K562 (cell line): ENCODE measurements around the gene SULT6B1. TPM values are rescaled to one million over a fixed set of nuclear protein-coding genes. Genes with fewer than 3 reads are reported as not detected.

ENCODE experiments used
- ARHGAP35 ChIP-seq: fragments of 450-650 bp; IDR thresholded peaks from 2 replicates; pipeline ENCODE4 v1.6.1; 2018; ENCODE audit not compliant: partially characterized antibody
- BACH1 ChIP-seq: fragments of 200-800 bp; sonication (Bioruptor generic); IDR thresholded peaks from 2 replicates; pipeline ENCODE4 v1.6.1; 2016; ENCODE audit warnings: missing genetic modification characterization, missing compliant biosample characterization
- BMI1 ChIP-seq: fragments of 150-350 bp; IDR thresholded peaks from 2 replicates; pipeline ENCODE4 v1.6.1; 2014; ENCODE audit warnings: low read length
- BRCA1 ChIP-seq, 2 experiments: fragments of 450-650 bp in 1 of 2; sonication (generic) in 1 of 2; formaldehyde crosslinking in 1 of 2; IDR thresholded peaks; 2 replicates each; pipeline versions ENCODE4 v1.5.0 to v1.6.1; 2017 to 2020; ENCODE audit warnings: mild to moderate bottlenecking in 1 of 2, missing genetic modification reagents in 1 of 2
- CBX1 ChIP-seq: sonication (generic); IDR thresholded peaks from 2 replicates; pipeline ENCODE4 v1.6.1; 2016; ENCODE audit warnings: antibody characterized with exemption, low read depth, mild to moderate bottlenecking
- CREBBP ChIP-seq: IDR thresholded peaks from one replicate; pipeline ENCODE4 v1.6.1; 2012; ENCODE audit warnings: low read depth, mild to moderate bottlenecking, control low read depth, inconsistent platforms, low read length
- DIDO1 ChIP-seq: fragments of 450-650 bp; IDR thresholded peaks from 2 replicates; pipeline ENCODE4 v1.6.1; 2016; ENCODE audit warnings: low read depth, missing biosample characterization, missing genetic modification characterization
- DPF2 ChIP-seq: fragments of 450-650 bp; IDR thresholded peaks from 2 replicates; pipeline ENCODE4 v1.6.1; 2016
- ESRRB ChIP-seq: fragments of 250-450 bp; sonication (Bioruptor Pico); IDR thresholded peaks from 2 replicates; pipeline ENCODE4 v1.5.0; 2020; ENCODE audit warnings: mild to moderate bottlenecking, moderate library complexity, borderline replicate concordance
- GTF2A2 ChIP-seq: IDR thresholded peaks from 2 replicates; pipeline ENCODE4 v1.6.1; 2016; ENCODE audit warnings: mild to moderate bottlenecking, missing genetic modification characterization, missing compliant biosample characterization
- HINFP ChIP-seq: fragments of 450-650 bp; conservative IDR thresholded peaks from 2 replicates; pipeline ENCODE4 v1.6.1; 2016; ENCODE audit warnings: missing genetic modification characterization, low read depth, mild to moderate bottlenecking, control low read depth, missing compliant biosample characterization
- PCBP2 ChIP-seq: fragments of 200-400 bp; formaldehyde crosslinking; IDR thresholded peaks from 2 replicates; pipeline ENCODE4 v1.6.1; 2018; ENCODE audit warnings: low read length, low read depth, mild to moderate bottlenecking, moderate library complexity; ENCODE audit not compliant: poor library complexity, severe bottlenecking
- PYGO2 ChIP-seq: fragments of 450-650 bp; IDR thresholded peaks from 2 replicates; pipeline ENCODE4 v1.6.1; 2016; ENCODE audit warnings: mild to moderate bottlenecking, missing genetic modification characterization, moderate library complexity, missing compliant biosample characterization
- RAD21 ChIP-seq, 2 experiments: fragments of 250-450 bp in 1 of 2; fragments of 450-650 bp in 1 of 2; sonication (Bioruptor Pico) in 1 of 2; formaldehyde crosslinking in 1 of 2; IDR thresholded peaks in 1 of 2; conservative IDR thresholded peaks in 1 of 2; 2 replicates each; pipeline versions ENCODE4 v1.4.0 to v1.8.0; 2020 to 2022; ENCODE audit warnings: mild to moderate bottlenecking in 2 of 2, moderate library complexity in 1 of 2
- SP2 ChIP-seq: IDR thresholded peaks from 2 replicates; pipeline ENCODE4 v1.6.1; 2011; ENCODE audit warnings: mild to moderate bottlenecking, low read depth, low read length, moderate library complexity; ENCODE audit not compliant: poor library complexity, severe bottlenecking; ENCODE audit errors: extremely low read depth
- TEAD1 ChIP-seq, 2 experiments: fragments of 450-650 bp in 1 of 2; sonication (generic) in 1 of 2; formaldehyde crosslinking; IDR thresholded peaks; 2 replicates each; pipeline versions ENCODE4 v1.4.0 to v1.8.0; 2020 to 2022; ENCODE audit warnings: mild to moderate bottlenecking in 2 of 2, missing genetic modification reagents in 1 of 2
- UBTF ChIP-seq, 2 experiments: IDR thresholded peaks; 2 replicates each; pipeline ENCODE4 v1.6.1; 2012; ENCODE audit warnings: improper control_type of control experiment in 2 of 2, low read depth in 2 of 2, low read length in 2 of 2, borderline replicate concordance in 1 of 2
- ZNF12 ChIP-seq: sonication (generic); formaldehyde crosslinking; IDR thresholded peaks from 2 replicates; pipeline ENCODE4 v1.4.0; 2020; ENCODE audit warnings: mild to moderate bottlenecking, missing genetic modification reagents
- ZNF263 ChIP-seq: sonication (generic); formaldehyde crosslinking; IDR thresholded peaks from 2 replicates; pipeline ENCODE4 v1.8.0; 2022; ENCODE audit warnings: mild to moderate bottlenecking, missing genetic modification reagents, borderline replicate concordance
- ZNF354B ChIP-seq: fragments of 250-450 bp; sonication (Bioruptor Pico); IDR thresholded peaks from 2 replicates; pipeline ENCODE4 v1.4.0; 2020
- ZNF41 ChIP-seq: fragments of 250-450 bp; sonication (Bioruptor Pico); conservative IDR thresholded peaks from 2 replicates; pipeline ENCODE4 v1.4.0; 2020; ENCODE audit warnings: mild to moderate bottlenecking
- polyA plus RNA-seq, 8 experiments: library from polyadenylated mRNA; depleted of rRNA in 4 of 8; stranded (reverse) in 5 of 8; unstranded in 3 of 8; fragments of >200 nt; fragmentation: Nextera tagmentation in 2 of 8; fragmentation: Illumina TruSeq in 1 of 8; extraction: Ambion mirVana in 2 of 8; extraction: Trizol in 1 of 8; gene quantifications; 2 replicates each; pipeline versions ENCODE4 v1.2.1 to v1.2.3, GENCODE V29; 2011 to 2014; ENCODE audit warnings: inconsistent platforms in 1 of 8, missing spikeins in 1 of 8
- total RNA-seq, 7 experiments: library from RNA; depleted of rRNA in 6 of 7; stranded (reverse); fragments of >200 nt in 6 of 7; fragmentation: Illumina TruSeq in 2 of 7; extraction: Trizol in 2 of 7; gene quantifications; 2 replicates each; pipeline versions ENCODE4 v1.2.1 to v1.2.3, GENCODE V29; 2011 to 2021; ENCODE audit warnings: low replicate concordance in 1 of 7
- TF ChIP-seq, protein P1 (sequence below): fragments of 450-650 bp; formaldehyde crosslinking; IDR thresholded peaks from 2 replicates; pipeline ENCODE4 v1.4.0; 2022; ENCODE audit warnings: missing genetic modification characterization

Gene SULT6B1
- total and polyA plus RNA-seq, 9 of the 15 experiments (the other 6 are each of a cell fraction or from before 2014, with no cell fraction given) = not detected

GRCh38 chr2:37196320-37197195 is 8.1 kb upstream of the SULT6B1 start, which contains the start of gene CEBPZOS (continued):
- TF ChIP-seq, protein P1, sequence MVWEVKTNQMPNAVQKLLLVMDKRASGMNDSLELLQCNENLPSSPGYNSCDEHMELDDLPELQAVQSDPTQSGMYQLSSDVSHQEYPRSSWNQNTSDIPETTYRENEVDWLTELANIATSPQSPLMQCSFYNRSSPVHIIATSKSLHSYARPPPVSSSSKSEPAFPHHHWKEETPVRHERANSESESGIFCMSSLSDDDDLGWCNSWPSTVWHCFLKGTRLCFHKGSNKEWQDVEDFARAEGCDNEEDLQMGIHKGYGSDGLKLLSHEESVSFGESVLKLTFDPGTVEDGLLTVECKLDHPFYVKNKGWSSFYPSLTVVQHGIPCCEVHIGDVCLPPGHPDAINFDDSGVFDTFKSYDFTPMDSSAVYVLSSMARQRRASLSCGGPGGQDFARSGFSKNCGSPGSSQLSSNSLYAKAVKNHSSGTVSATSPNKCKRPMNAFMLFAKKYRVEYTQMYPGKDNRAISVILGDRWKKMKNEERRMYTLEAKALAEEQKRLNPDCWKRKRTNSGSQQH = 0 out of 2 replicates have a peak, but pooled peaks have one; percentile 55
- TF ChIP-seq DIDO1 (tag) = no peak
- TF ChIP-seq HINFP (tag) = no peak
- 0 out of 2 replicates have a peak, but pooled peaks have one; percentile 43 for TF ChIP-seq ZNF41 (CRISPR knock-in tag)
- peak in 1 of 2 experiments; percentile 51; a peak in 1 of 4 replicates for TF ChIP-seq UBTF (IDR thresholded peaks at IDR 0.05; ENCODE audit: borderline replicate concordance in 1 of 2, low read depth in 2 of 2, low read length in 2 of 2)
- TF ChIP-seq ESRRB (CRISPR knock-in tag) = no peak
- no peak for TF ChIP-seq DPF2
- TF ChIP-seq BRCA1 (IDR thresholded peaks at IDR 0.05) = no peak
- no peak for TF ChIP-seq BRCA1 (CRISPR knock-in tag; IDR thresholded peaks at IDR 0.05)
- no peak; the same call in 1 of the 2 replicates for TF ChIP-seq CBX1
- no peak for TF ChIP-seq PYGO2
- peak; percentile 29; the same call in 1 of the 2 replicates for TF ChIP-seq ZNF263 (CRISPR knock-in tag)
- TF ChIP-seq RAD21 (CRISPR knock-in tag; conservative IDR thresholded peaks at IDR 0.05 in 1 of 2, IDR thresholded peaks at IDR 0.05 in 1 of 2) = no peak
- TF ChIP-seq ARHGAP35 = no peak
- no peak for TF ChIP-seq ZNF12
- no peak for TF ChIP-seq BACH1
- 0 out of 2 replicates have a peak, but pooled peaks have one; percentile 19 for TF ChIP-seq BMI1
- TF ChIP-seq GTF2A2 = no peak
- peak in 1 of 2 experiments; percentile 77; a peak in 1 of 4 replicates for TF ChIP-seq TEAD1 (CRISPR knock-in tag; IDR thresholded peaks at IDR 0.05)
- no peak for TF ChIP-seq SP2
- TF ChIP-seq PCBP2 = no peak
- no peak for TF ChIP-seq ZNF354B
- no peak for TF ChIP-seq CREBBP
